Measurements from ENCODE around the gene YEATS2.
"Not testable (repeated sequence)": the region's sequence is repeated elsewhere in the genome, so short reads cannot be mapped to it uniquely, and the experiment has no call there.

The YEATS2 gene

DNA sequence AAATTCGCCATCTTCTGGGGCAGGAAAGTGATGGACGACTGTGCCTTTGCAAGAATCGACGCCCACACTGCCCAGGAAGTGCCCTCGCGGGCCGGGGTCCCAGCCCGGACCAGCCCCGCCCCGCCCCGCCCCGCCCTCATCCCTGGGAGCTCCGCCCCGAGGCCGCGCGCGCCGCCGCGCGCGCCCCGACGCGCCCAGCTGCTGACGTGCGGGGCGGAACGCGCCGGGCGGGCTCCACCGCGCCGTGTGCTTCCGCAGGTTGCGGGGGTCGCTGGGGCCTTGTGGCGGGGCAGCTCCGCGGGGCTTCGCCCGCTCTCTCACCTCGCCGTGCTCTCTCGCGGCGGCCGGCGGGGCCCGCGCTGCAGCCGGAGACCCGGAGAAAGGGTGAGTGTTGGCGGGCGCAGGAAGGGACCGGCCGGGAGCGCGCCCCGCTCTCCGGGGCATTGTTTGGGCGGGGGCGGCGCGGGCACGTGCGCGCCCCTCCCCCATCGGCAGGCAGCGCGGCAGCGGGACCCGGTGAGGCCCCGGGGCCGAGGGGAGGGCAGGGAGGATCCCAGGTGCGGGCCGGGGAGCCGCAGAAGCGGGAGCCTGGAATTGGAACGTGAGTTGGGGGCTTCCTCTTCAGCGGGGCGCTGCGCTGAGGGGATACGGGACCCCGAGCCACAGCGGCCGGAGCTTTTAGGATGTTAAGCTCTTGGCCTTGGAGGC lies at the start of gene YEATS2:
TSS of gene YEATS2 (plus strand) at position 188 of the 708 bp plus-strand sequence. CDS start 17,366 bp downstream, outside the sequence.
- DNase-seq: peak; percentile 26

- DNase-seq: no peak
These were observed 47.0 kb upstream of the YEATS2 start for GRCh38 chr3:183650554-183650953.

DNA sequence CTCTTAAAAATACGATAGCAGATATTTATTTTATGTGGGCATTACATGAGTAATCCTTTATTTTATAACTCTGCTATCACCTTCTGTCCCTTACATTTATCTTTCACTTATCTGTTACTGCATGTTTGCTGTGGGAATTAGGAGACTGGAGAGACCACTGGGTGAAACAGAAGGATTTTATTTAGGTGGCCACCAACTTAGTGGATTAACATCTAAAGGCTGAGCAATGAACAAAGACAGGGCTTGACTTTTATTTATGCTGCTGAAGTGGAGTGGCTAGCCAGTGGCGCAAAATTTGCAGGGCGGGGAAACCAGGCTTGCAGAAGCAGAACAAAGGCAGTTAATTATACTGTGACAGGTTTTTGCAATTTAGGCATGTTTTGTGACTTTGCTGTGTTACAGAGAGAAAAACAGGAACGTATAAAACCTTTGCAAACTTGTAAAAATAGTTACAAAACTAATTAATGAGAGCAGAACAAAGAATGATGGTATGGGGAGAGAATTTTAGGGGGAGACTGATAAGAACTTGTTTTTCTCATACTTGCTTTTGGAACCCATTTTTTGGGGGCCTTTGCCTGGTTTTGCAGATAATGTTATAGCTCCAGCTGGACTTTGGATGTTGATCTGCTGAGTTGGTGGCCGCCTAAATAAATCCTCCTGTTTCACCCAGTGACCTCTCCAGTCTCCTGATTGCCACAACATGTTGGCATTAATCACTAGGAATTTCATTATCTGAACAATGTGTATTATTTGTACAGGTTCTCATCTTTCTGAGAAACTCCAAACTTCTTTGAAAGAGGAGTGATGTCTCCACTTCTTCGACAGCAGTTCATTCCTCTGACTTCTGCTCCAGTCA lies 44.2 kb upstream of the YEATS2 start:
- DNase-seq: no peak

- DNase-seq: no peak
These were observed 42.9 kb upstream of the YEATS2 start for GRCh38 chr3:183654727-183655126.

GRCh38 chr3:183662099-183662498 lies 35.5 kb upstream of the YEATS2 start:
- DNase-seq: no peak

GRCh38 chr3:183664913-183665381 lies 32.6 kb upstream of the YEATS2 start:
- no peak for DNase-seq

DNA sequence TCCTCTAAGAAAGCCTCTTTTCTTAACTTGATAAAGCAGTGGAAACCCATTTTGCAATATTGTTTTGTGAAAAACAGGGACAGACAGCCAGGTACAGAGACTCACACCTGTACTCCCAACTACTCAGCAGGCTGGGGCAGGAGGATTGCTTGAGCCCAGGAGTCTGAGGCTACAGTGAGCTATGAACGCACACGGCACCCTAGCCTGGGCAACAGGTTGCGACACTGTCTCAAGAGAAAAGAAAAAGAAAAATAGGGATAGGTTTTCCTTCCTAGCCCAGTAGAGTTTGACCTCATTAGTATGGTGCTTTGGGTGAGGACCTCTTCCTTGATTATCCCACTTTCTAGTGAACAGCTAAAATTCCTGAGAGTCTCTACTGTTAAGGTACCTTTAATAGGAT lies 17.5 kb upstream of the YEATS2 start:
- DNase-seq: no peak

- no peak for DNase-seq
These were observed 9.9 kb upstream of the YEATS2 start for GRCh38 chr3:183687705-183688104.

GRCh38 chr3:183688874-183689273 lies 8.7 kb upstream of the YEATS2 start:
- no peak for DNase-seq

DNA sequence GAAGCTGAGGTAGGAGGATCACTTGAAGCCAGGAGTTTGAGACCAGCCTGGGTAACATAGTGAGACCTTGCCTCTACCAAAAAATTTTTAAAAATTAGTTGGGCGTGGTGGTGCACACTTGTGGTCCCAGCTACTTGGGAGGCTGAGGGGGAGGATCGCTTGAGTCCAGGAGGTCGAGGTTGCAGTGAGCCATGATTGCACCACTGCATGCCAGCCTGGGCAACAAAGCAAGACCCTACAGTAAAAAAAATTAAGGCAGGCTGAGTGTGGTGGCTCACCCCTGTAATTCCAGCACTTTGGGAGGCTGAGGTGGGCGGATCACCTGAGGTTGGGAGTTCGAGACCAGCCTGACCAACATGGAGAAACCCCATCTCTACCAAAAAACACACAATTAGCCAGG lies 8.0 kb upstream of the YEATS2 start:
- not testable (repeated sequence) for DNase-seq

GRCh38 chr3:183690402-183690995 lies 7.1 kb upstream of the YEATS2 start:
- DNase-seq: no peak

- DNase-seq: no peak
These were observed 5.2 kb upstream of the YEATS2 start for GRCh38 chr3:183692436-183692835.

GRCh38 chr3:183695569-183696364 lies 1.8 kb upstream of the YEATS2 start:
- no peak for DNase-seq

GRCh38 chr3:183697123-183697609 lies 431 bp upstream of the YEATS2 start:
- DNase-seq: no peak

GRCh38 chr3:183698318-183698751 lies 738 bp downstream of the YEATS2 start:
- no peak for DNase-seq

DNA sequence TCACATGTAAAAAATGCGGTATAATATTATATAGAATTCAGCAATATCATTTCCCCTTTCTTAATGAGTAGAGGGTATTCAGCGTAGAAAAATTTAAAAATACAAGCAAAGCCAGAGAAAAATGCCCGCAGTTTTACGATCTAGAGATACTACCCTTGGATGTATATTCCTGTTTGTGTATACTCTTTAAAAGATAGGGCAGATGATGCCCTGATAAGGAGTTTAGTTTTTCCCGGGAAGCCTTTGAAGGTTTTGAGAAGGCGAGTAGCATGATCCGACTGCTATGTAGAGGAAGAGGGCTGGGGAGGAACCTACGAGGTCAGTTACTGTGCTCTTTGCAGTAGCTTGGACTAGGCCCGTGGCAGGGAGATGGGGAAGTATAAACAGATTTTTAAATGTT lies 1.2 kb downstream of the YEATS2 start:
- no peak for DNase-seq

DNA sequence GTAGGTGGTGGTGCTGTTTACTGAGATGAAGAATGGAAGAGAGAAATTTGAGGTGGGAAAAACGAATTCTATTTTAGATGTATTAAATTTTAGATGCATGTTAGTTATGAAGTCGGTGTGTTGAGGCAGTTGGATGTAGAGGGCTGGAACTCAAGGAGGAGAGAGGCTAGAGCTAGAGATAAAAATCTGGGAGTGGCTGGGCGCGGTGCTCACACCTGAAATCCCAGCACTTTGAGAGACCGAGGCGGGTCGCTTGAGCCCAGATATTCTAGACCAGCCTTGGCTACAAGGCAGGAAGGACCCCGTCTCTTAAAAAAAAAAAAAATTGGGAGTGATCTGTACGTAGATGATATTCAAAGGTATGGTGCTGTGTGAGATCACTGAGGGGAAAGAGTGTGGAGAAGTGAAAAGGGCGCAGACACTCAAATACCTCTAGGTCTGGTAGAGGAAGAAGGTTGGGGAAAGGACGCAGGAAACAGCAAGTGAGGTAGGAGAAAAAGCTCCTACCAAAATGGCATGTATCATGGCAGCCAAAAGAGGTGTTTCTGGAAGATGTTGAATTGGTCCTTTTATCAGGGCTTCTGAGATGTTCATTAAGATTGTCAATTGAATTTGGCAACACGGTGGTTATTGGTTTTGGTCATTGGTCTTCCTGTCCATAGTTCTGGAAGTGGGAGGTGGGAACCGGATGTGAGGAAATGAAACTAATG lies 1.8 kb downstream of the YEATS2 start:
- DNase-seq: no peak

- DNase-seq: no peak
These were observed 4.1 kb downstream of the YEATS2 start for GRCh38 chr3:183701744-183702143.

DNA sequence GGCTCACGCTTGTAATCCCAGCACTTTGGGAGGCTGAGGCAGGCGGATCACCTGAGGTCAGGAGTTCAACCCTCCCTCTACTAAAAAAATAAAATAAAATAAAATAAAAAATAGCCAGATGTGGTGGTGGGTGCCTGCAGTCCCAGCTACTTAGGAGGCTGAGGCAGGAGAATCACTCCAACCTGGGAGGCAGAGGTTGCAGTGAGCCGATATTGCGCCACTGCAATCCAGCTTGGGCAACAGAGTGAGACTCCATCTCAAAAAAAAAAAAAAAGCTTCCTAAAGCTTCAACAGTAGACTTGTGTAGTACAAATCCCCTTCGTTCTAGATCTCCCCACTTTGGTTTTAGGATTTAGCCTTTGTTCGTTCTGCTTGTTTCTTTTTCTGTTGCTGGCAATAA lies 6.3 kb downstream of the YEATS2 start:
- DNase-seq: not testable (repeated sequence)

DNA sequence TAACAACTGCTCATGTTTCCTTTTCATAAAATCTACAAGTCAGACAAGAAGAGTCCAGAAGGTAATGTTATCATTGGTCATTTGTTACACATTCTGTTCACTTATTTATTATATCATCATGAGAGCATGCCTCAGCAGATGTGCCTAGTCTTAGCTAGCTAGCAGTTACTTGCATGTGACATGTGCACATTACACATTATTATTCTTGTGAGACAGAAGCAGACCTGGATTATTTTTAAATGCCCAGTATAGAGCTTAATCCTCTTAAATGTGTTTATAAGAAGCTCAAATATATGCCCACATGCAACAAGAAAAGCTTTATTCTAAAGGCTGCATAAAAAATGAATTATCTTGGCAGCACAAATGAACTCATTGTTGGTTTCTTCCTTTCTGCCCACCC lies 12.6 kb downstream of the YEATS2 start:
- DNase-seq: no peak

GRCh38 chr3:183711516-183711915 lies 13.9 kb downstream of the YEATS2 start:
- DNase-seq: no peak

- no peak for DNase-seq
These were observed 17.0 kb downstream of the YEATS2 start for GRCh38 chr3:183714622-183715021.
